SU-DHL-6 (cell line): ENCODE data around the gene ZNF462.

Experiments
- H2AFZ ChIP-seq: fragments of 200-600 bp; sonication (generic); 2 replicates; pipeline ENCODE4 v1.6.1; 2014; ENCODE audit warnings: low read depth, mild to moderate bottlenecking, moderate library complexity, mixed read lengths, antibody characterized with exemption, low read length; ENCODE audit not compliant: severe bottlenecking
- H3F3A ChIP-seq: fragments of 200-600 bp; shearing (Covaris generic); 2 replicates; pipeline ENCODE4 v1.6.0; 2016; ENCODE audit warnings: antibody characterized with exemption, mild to moderate bottlenecking; ENCODE audit not compliant: insufficient read depth
- H3K27ac ChIP-seq: fragments of 200-600 bp; sonication (generic); 2 replicates; pipeline ENCODE4 v1.5.1; 2016; ENCODE audit warnings: low read depth, mild to moderate bottlenecking, low read length, moderate library complexity, mixed read lengths
- H3K27me3 ChIP-seq: fragments of 200-600 bp; sonication (generic), shearing (Covaris generic); 2 replicates; pipeline ENCODE4 v1.6.0; 2014; ENCODE audit warnings: mild to moderate bottlenecking, low read length
- H3K36me3 ChIP-seq: fragments of 200-600 bp; sonication (generic); 2 replicates; pipeline ENCODE4 v1.6.1; 2014; ENCODE audit warnings: mild to moderate bottlenecking, low read length, mixed read lengths
- H3K4me2 ChIP-seq: fragments of 300-600, 200-600 bp; shearing (Covaris generic), sonication (generic); 2 replicates; pipeline ENCODE4 v1.6.0; 2014; ENCODE audit warnings: low read length, low read depth, mild to moderate bottlenecking; ENCODE audit not compliant: poor library complexity, severe bottlenecking
- H3K4me3 ChIP-seq: fragments of 200-600 bp; sonication (generic); 2 replicates; pipeline ENCODE4 v1.5.1; 2014; ENCODE audit warnings: antibody characterized with exemption, low read length, mild to moderate bottlenecking, mixed read lengths; ENCODE audit not compliant: insufficient read depth, poor library complexity, severe bottlenecking
- H3K79me2 ChIP-seq: fragments of 200-600 bp; sonication (generic); 2 replicates; pipeline ENCODE4 v1.6.1; 2014; ENCODE audit warnings: mild to moderate bottlenecking, low read length, moderate library complexity; ENCODE audit not compliant: insufficient read depth
- H3K9ac ChIP-seq: fragments of 200-600 bp; sonication (generic); 2 replicates; pipeline ENCODE4 v1.7.0; 2014; ENCODE audit warnings: mild to moderate bottlenecking, low read length
- H3K9me2 ChIP-seq: fragments of 200-600 bp; sonication (generic); replicated peaks from 2 replicates; pipeline ENCODE4 v1.6.1; 2014; ENCODE audit warnings: low read length; ENCODE audit not compliant: insufficient read depth
- H3K9me3 ChIP-seq: fragments of 200-600 bp; sonication (generic); 2 replicates; pipeline ENCODE4 v1.6.1; 2014; ENCODE audit warnings: low read length, mixed read lengths; ENCODE audit not compliant: insufficient read depth
- H4K20me1 ChIP-seq: fragments of 200-600 bp; sonication (generic); 2 replicates; pipeline ENCODE4 v1.6.1; 2014; ENCODE audit warnings: low read depth, mild to moderate bottlenecking, antibody characterized with exemption, low read length, moderate library complexity, mixed read lengths
- CTCF ChIP-seq: fragments of 200-600 bp; sonication (generic); IDR thresholded peaks from one replicate; pipeline ENCODE4 v1.5.1; 2017; ENCODE audit warnings: antibody characterized with exemption, mild to moderate bottlenecking, low read length, moderate library complexity; ENCODE audit not compliant: insufficient read depth, poor library complexity, severe bottlenecking
- EZH2phosphoT487 ChIP-seq: fragments of 200-600 bp; sonication (generic), shearing (Covaris generic); conservative IDR thresholded peaks from 2 replicates; pipeline ENCODE4 v1.6.1; 2018; ENCODE audit warnings: mild to moderate bottlenecking, antibody characterized with exemption, low read length, moderate library complexity, mixed read lengths

Gene ZNF462

GRCh38 chr9:106930477-106930876 is 67.5 kb downstream of the ZNF462 start:
- Histone ChIP-seq H3K27me3 (no peaks in the 10 kb centered on the region), H3F3A (no peaks in the 10 kb centered on the region), H4K20me1 (no peaks in the 10 kb centered on the region), H3K36me3 (no peaks in the 10 kb centered on the region), H3K9me3 (no peaks in the 10 kb centered on the region), H3K4me3 (no peak overlapping the region), H3K9me2 (no peaks in the 10 kb centered on the region), H3K4me2 (no peak overlapping the region), H3K9ac (no peak overlapping the region), H3K27ac (no peak overlapping the region), H3K79me2 (no peaks in the 10 kb centered on the region), H2AFZ (no peak overlapping the region)
- TF ChIP-seq EZH2phosphoT487, result no peak
- no peak for TF ChIP-seq CTCF

GRCh38 chr9:106931466-106931865 is 68.5 kb downstream of the ZNF462 start:
- H3K9me3 ChIP-seq, result no peaks in the 10 kb centered on the region
- no peaks in the 10 kb centered on the region for H3K36me3 ChIP-seq
- H3K4me2 ChIP-seq, result no peak overlapping the region
- TF ChIP-seq EZH2phosphoT487 (no peak), CTCF (no peak)
- H3F3A ChIP-seq, result no peaks in the 10 kb centered on the region
- H3K9ac ChIP-seq, result no peak overlapping the region
- H3K27me3 ChIP-seq, result no peaks in the 10 kb centered on the region
- no peak overlapping the region for H3K4me3 ChIP-seq
- no peak overlapping the region for H2AFZ ChIP-seq
- no peak overlapping the region for H3K27ac ChIP-seq
- no peaks in the 10 kb centered on the region for H4K20me1 ChIP-seq
- H3K9me2 ChIP-seq, result no peaks in the 10 kb centered on the region
- no peaks in the 10 kb centered on the region for H3K79me2 ChIP-seq

GRCh38 chr9:106932178-106932577 is 69.2 kb downstream of the ZNF462 start:
- Histone ChIP-seq H3K9ac (no peak overlapping the region), H3K79me2 (no peaks in the 10 kb centered on the region), H3K27me3 (no peaks in the 10 kb centered on the region), H4K20me1 (no peaks in the 10 kb centered on the region), H3K27ac (no peak overlapping the region), H3K9me3 (no peaks in the 10 kb centered on the region), H3K36me3 (no peaks in the 10 kb centered on the region), H3K4me2 (no peak overlapping the region), H3K4me3 (no peak overlapping the region), H3K9me2 (no peaks in the 10 kb centered on the region), H3F3A (no peaks in the 10 kb centered on the region), H2AFZ (no peak overlapping the region)
- no peak for TF ChIP-seq EZH2phosphoT487
- TF ChIP-seq CTCF, result no peak
